Kidney capillary endothelial cell (primary cell): Measurements from ENCODE around the gene BPIFB3.
"Not testable (repeated sequence)": the region's sequence is repeated elsewhere in the genome, so short reads cannot be mapped to it uniquely, and the experiment has no call there.

ENCODE experiments used
- DNase-seq: peaks from one replicate; pipeline ENCODE4 v3.0.0-alpha.2; 2018; ENCODE audit warnings: low spot score

BPIFB3 gene

DNA sequence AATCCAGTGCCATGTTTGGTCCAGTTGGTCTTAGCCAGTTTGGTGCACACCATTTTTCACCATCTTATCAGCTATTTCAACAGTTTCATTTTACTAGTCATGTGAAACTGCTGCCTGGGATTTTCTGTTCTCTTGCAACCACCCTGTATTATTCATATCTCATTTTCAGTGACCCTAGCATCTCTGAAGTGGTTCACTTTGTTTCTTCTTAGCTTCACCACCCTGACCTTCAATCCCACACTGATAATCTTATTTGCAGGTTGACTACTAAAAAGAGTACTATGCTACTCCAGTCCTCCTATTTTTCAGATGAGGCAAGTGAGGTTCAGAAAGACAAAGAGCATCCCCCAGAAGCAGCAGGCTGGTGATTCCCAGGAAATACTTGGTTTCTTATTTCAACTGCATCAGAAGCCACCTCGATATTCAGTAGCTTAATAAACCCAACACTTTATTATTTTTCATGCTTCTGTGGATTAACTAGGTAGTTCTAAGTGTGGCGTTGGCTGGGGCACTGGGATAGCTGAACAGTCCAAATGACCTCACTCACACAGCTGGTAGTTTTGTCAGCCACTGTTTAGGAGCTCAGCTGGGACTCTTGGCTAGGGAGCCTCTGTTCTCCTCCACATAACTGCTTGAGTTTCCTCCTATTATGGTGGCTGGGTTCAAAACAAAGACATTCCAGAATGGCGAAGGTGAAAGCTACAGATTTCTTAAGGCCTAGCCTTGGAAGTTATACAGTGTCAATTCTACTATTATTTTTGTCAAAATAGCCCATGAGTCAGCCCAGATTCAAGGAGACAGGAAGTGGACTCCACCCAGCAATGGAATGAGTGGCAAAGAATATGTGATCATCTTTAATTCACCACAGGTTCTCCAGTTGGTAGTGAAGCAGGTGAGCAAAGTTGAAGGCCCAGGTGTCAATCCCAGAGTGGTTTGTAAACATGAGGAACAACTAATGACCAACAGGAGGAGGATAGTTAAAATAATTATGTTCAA lies 66.3 kb downstream of the BPIFB3 start:
- no peak for DNase-seq

DNA sequence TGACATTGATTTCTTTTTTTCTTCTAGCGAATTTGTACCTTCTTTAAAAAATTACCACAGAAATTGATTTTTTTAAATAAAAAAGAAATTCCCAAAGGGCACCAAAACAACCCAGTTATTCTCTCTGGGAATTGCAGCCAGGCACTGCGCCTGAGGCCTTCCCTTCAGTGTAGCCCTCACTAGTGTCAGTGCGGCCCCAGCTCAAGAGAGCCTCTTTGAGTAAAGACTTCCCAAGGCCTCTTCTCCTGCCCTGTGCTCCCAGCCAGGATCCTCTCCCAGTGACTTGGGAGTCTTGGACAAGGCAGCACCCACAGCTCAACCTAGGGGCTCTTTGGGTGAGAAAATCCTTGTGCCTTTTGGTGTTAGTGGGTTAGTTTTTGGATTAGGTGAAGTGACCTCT lies 67.2 kb downstream of the BPIFB3 start:
- no peak for DNase-seq

GRCh38 chr20:33122297-33122696 lies 68.6 kb downstream of the BPIFB3 start:
- DNase-seq, result not testable (repeated sequence)
